Endothelial cell of umbilical vein (primary cell): ENCODE results near the gene SNW1. TPM values are rescaled to one million over a fixed set of nuclear protein-coding genes. Genes with fewer than 3 reads are reported as not detected.

Source experiments
- BruUV-seq: library from RNA; stranded (reverse); fragments of 400-500 nt; replicated peaks from 2 replicates; lab custom pipeline; 2021; lab: Mats Ljungman, UMichigan
- CTCF ChIA-PET: fragments of 300-600, 350-600 bp; sonication (Branson Sonifier 250); formaldehyde crosslinking; loops from one replicate; lab custom pipeline; 2021; ENCODE audit warnings: antibody characterized with exemption, inconsistent platforms; lab: Charles Lee
- POLR2A ChIA-PET: fragments of 300-600, 350-600 bp; sonication (Branson Sonifier 250); formaldehyde crosslinking; loops from one replicate; lab custom pipeline; 2021; ENCODE audit warnings: antibody characterized with exemption, inconsistent platforms; lab: Charles Lee
- DNase-seq: peaks from one replicate; pipeline ENCODE4 v3.0.0-alpha.2; 2011; ENCODE audit warnings: low read depth, low spot score
- FAIRE-seq: peaks from 2 replicates; lab custom pipeline; 2011; peaks lifted over from hg19 to GRCh38; lab: Jason Lieb, UNC
- H2AFZ ChIP-seq: 2 replicates; pipeline ENCODE4 v1.6.0; 2012; ENCODE audit warnings: low read depth, low read length, control low read depth, inconsistent platforms
- H3K27ac ChIP-seq: 2 replicates; pipeline ENCODE4 v1.5.1; 2011; ENCODE audit warnings: low read depth, mild to moderate bottlenecking, control low read depth, low read length, moderate library complexity; ENCODE audit not compliant: insufficient read depth
- H3K27me3 ChIP-seq, 2 experiments: 2 replicates each; pipeline versions ENCODE4 v1.6.0 to v1.6.1; 2011; ENCODE audit warnings: low read length in 2 of 2, mixed read lengths in 1 of 2; ENCODE audit not compliant: control insufficient read depth in 2 of 2, insufficient read depth in 2 of 2
- H3K36me3 ChIP-seq, 2 experiments: 2 replicates in 1 of 2; 3 replicates in 1 of 2; pipeline ENCODE4 v1.5.1; 2011; ENCODE audit warnings: low read length in 2 of 2, mild to moderate bottlenecking in 1 of 2, moderate library complexity in 1 of 2; ENCODE audit not compliant: control insufficient read depth in 2 of 2, insufficient read depth in 2 of 2; ENCODE audit errors: extremely low read depth in 1 of 2
- H3K4me1 ChIP-seq: 3 replicates; pipeline ENCODE4 v1.5.1; 2011; ENCODE audit warnings: mild to moderate bottlenecking, low read length; ENCODE audit not compliant: control insufficient read depth, insufficient read depth; ENCODE audit errors: extremely low read depth
- H3K4me2 ChIP-seq: 2 replicates; pipeline ENCODE4 v1.6.1; 2011; ENCODE audit warnings: low read length, control low read depth, mixed read lengths; ENCODE audit not compliant: insufficient read depth
- H3K4me3 ChIP-seq, 3 experiments: fragments of 200-600 bp in 1 of 3; sonication (generic), shearing (Covaris generic) in 1 of 3; replicated peaks in 1 of 3; 2 replicates each; pipeline ENCODE4 v1.5.1; 2011 to 2016; ENCODE audit warnings: control low read depth in 3 of 3, low read length in 3 of 3, mild to moderate bottlenecking in 2 of 3, inconsistent platforms in 1 of 3, low read depth in 1 of 3, moderate library complexity in 1 of 3; ENCODE audit not compliant: insufficient read depth in 1 of 3
- H3K79me2 ChIP-seq: 2 replicates; pipeline ENCODE4 v1.6.0; 2012; ENCODE audit warnings: low read length, inconsistent platforms; ENCODE audit not compliant: control insufficient read depth, insufficient read depth
- H3K9ac ChIP-seq: replicated peaks from 2 replicates; pipeline ENCODE3; 2011; ENCODE audit warnings: low read length, control low read depth; ENCODE audit not compliant: insufficient read depth; ENCODE audit errors: extremely low read depth
- H3K9me1 ChIP-seq: replicated peaks from 3 replicates; pipeline ENCODE4 v1.6.0; 2011; ENCODE audit warnings: mild to moderate bottlenecking, low read length; ENCODE audit not compliant: control insufficient read depth, insufficient read depth; ENCODE audit errors: extremely low read depth
- H3K9me3 ChIP-seq: replicated peaks from 2 replicates; pipeline ENCODE4 v1.5.1; 2012; ENCODE audit warnings: low read length, inconsistent platforms; ENCODE audit not compliant: control insufficient read depth, insufficient read depth
- H4K20me1 ChIP-seq: replicated peaks from 2 replicates; pipeline ENCODE3; 2011; ENCODE audit warnings: mild to moderate bottlenecking, low read length; ENCODE audit not compliant: control insufficient read depth, insufficient read depth; ENCODE audit errors: extremely low read depth
- CTCF ChIP-seq, 2 donors: IDR thresholded peaks; 1 replicate in 1 of 2; 2 replicates in 1 of 2; pipeline ENCODE4 v1.5.1; 2011; ENCODE audit warnings: low read length in 2 of 2, mild to moderate bottlenecking in 2 of 2, moderate library complexity in 2 of 2, control low read depth in 1 of 2, inconsistent platforms in 1 of 2, low read depth in 1 of 2; ENCODE audit not compliant: insufficient read depth in 1 of 2; ENCODE audit errors: extremely low read depth in 1 of 2
- EZH2 ChIP-seq: IDR thresholded peaks from 2 replicates; pipeline ENCODE4 v1.6.1; 2012; ENCODE audit warnings: borderline replicate concordance, low read depth, mild to moderate bottlenecking, moderate library complexity, low read length, inconsistent platforms; ENCODE audit not compliant: severe bottlenecking
- FOS ChIP-seq: IDR thresholded peaks from 2 replicates; pipeline ENCODE4 v1.6.1; 2011; ENCODE audit warnings: mild to moderate bottlenecking, low read length, moderate library complexity, borderline replicate concordance; ENCODE audit not compliant: insufficient read depth
- GATA2 ChIP-seq: IDR thresholded peaks from 2 replicates; pipeline ENCODE4 v1.7.0; 2011; ENCODE audit warnings: low read depth, mild to moderate bottlenecking, moderate library complexity, mixed read lengths, low read length; ENCODE audit not compliant: insufficient read length, insufficient read depth
- JUN ChIP-seq: IDR thresholded peaks from 2 replicates; pipeline ENCODE4 v1.6.1; 2011; ENCODE audit warnings: borderline replicate concordance, low read depth; ENCODE audit not compliant: insufficient read length, insufficient read depth
- MYC ChIP-seq: IDR thresholded peaks from one replicate; pipeline ENCODE4 v1.6.1; 2011; ENCODE audit warnings: mild to moderate bottlenecking, low read depth, low read length
- POLR2A ChIP-seq: IDR thresholded peaks from 2 replicates; pipeline ENCODE4 v1.6.1; 2012; ENCODE audit warnings: low read depth, mild to moderate bottlenecking, control low read depth, low read length
- POLR2AphosphoS5 ChIP-seq: IDR thresholded peaks from 2 replicates; pipeline ENCODE4 v1.6.1; 2012; ENCODE audit warnings: low read depth, mild to moderate bottlenecking, control low read depth, low read length, moderate library complexity; ENCODE audit not compliant: insufficient read depth
- dilution Hi-C: fragments of 300-500 bp; cut with MboI; formaldehyde crosslinking; loops from one replicate; pipeline ENCODE4 v1.15.0; 2019; ENCODE audit warnings: low sequenced_read_pairs; ENCODE audit not compliant: extremely low pct_ligation_motif_present
- intact Hi-C: fragments of 100-400 bp; cut with micrococcal nuclease; formaldehyde crosslinking; loops from one replicate; pipeline ENCODE4 v1.10.0; 2022
- polyA plus RNA-seq, 4 experiments: library from polyadenylated mRNA; depleted of rRNA in 3 of 4; stranded (reverse) in 3 of 4; unstranded in 1 of 4; fragments of >200 nt; gene quantifications; 2 replicates each; pipeline versions ENCODE4 v1.2.1 to v1.2.3, GENCODE V29; 2011 to 2012; ENCODE audit warnings: missing spikeins in 1 of 4
- total RNA-seq: library from RNA; stranded (reverse); gene quantifications from 2 replicates; pipeline ENCODE4 v1.2.3, GENCODE V29; 2021
- TF ChIP-seq, protein P1 (sequence below): IDR thresholded peaks from 2 replicates; pipeline ENCODE4 v1.6.1; 2011; ENCODE audit not compliant: insufficient read depth, insufficient read length

The SNW1 gene
- total and polyA plus RNA-seq, 2 donors (not counting 3 experiments of a cell fraction or from before 2014, with no cell fraction given) = 14.3 to 104 TPM

DNA sequence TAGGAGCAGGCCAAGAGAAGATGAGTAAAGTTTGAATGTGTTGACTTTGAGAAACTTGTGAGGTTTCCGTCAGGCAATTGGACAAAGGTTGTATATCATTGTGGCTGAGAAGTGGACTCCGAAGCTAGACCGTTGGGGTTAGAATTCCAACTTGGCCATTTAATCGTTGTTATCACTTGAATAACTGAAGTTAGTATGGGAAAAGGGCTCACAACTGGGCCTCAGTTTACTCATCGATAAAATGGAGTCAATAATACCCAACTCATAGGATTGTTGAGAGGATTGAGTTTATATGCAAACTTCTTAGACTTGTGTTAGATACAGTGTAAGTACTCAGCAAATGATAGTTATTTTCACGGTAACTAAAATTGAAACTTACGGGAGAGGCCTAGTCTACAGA, 52.2 kb downstream of the SNW1 start:
- TF ChIP-seq POLR2AphosphoS5 (no peak), MYC (no peak), FOS (no peak), POLR2A (no peak), EZH2 (no peak), JUN (no peak), CTCF (IDR thresholded peaks at IDR 0.05; ENCODE audit: extremely low read depth in 1 of 2, insufficient read depth in 1 of 2, low read depth in 1 of 2, low read length in 2 of 2) (no peak), GATA2 (no peak)
- TF ChIP-seq, protein P1, sequence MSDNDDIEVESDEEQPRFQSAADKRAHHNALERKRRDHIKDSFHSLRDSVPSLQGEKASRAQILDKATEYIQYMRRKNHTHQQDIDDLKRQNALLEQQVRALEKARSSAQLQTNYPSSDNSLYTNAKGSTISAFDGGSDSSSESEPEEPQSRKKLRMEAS = no peak
- ChIA-PET CTCF (no interaction called here), POLR2A (no interaction called here)
- DNase-seq (no peak), FAIRE-seq (peak; percentile 15)
- H3K36me3 ChIP-seq = peaks cover 14 to 19% of the 10 kb centered on the region in 2 experiments
- intact Hi-C loops (loop anchor here (1.0 to 10.0 kb wide), 4 partner anchors 52 to 388 kb away; partner anchors contain the start of genes AHSA1, POMT2 and SNW1), dilution Hi-C loops (no loop called here)
- H2AFZ ChIP-seq = no peak overlapping the region
- H3K4me1 ChIP-seq = peaks cover 21% of the 10 kb centered on the region
- H4K20me1 ChIP-seq = no peaks in the 10 kb centered on the region
- H3K79me2 ChIP-seq = peaks cover 60% of the 10 kb centered on the region
- peak overlapping the region; percentile 76 for H3K4me2 ChIP-seq
- no peaks in the 10 kb centered on the region for H3K27me3 ChIP-seq
- no peaks in the 10 kb centered on the region for H3K9me3 ChIP-seq
- BruUV-seq = no TSS peak
- H3K27ac ChIP-seq = peak overlapping the region; percentile 19
- H3K9ac ChIP-seq = peak overlapping the region; percentile 87
- H3K4me3 ChIP-seq = peak overlapping the region; percentile 44 to 98 (median 98)
- H3K9me1 ChIP-seq = no peaks in the 10 kb centered on the region
